GM18951 (cell line): Measurements from ENCODE around the gene FSTL5.

Experiments
- POLR2A ChIP-seq: IDR thresholded peaks from 4 replicates; pipeline ENCODE4 v1.6.1; 2011; ENCODE audit warnings: mild to moderate bottlenecking; ENCODE audit not compliant: insufficient read length, insufficient read depth; ENCODE audit errors: extremely low read depth
- in situ Hi-C: fragments of 300-500 bp; cut with MboI; formaldehyde crosslinking; loops from one replicate; pipeline ENCODE4 v1.12.0; 2022; ENCODE audit warnings: low sequenced_read_pairs, mixed read lengths, inconsistent platforms; ENCODE audit not compliant: unreplicated experiment

The FSTL5 gene

DNA sequence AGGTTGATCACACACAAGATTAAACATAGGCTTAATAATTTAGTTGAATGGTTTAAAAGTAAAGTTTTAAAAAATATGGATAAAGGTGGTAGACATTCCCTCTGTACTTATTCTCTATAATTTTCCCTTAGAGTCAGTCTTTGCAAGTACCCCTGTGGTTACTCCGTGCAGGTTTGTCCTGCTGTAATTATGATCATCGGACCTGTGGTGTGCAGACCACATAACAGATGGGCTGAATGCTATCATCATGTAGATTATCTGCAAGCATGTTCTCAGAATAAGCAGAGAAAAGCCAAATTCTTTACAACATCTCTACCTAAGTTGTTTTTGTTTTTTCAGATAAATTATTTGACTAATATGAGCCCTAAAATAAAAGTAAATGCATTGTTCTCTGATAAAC lies 146.8 kb downstream of the FSTL5 start:
- no peak for TF ChIP-seq POLR2A
- in situ Hi-C loops = no loop called here

DNA sequence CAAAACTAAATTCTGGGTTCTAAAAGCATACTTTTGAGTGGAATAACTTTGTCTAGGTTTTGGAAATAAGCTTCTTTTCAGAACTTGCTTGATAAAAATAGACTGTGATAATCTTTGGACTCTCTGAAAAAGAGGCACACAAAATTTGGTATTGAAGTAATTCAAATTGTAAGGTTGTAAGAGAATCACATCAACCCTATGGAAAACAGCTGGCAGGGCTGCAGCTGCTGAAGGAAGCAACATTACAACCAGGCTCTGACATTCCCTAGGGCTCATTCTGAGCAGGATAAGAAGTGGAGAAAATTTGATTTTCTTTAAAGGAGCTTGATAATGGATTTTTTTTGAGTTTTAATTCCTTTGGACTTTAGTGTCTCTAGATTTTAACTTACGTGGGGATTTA lies 147.6 kb downstream of the FSTL5 start:
- TF ChIP-seq POLR2A = no peak
- in situ Hi-C loops = no loop called here

DNA sequence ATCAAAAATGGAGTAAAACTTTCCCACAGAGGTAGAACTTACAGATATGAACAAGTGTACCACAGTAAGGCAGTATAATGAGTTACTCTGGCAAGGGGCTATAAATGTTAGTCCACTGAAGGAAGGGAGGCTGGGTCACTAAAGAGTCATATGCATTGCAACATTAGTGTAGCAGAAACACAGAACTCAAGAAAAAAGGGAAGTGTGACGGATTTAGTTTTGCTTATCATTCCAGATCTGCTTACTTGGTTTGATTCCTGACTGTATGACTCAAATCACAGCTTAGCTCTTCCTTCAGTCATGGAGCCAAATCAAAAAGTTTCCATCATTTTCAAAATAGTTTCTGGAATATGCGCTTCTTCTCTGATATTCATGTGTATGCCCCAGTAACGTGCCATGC lies 148.7 kb downstream of the FSTL5 start:
- in situ Hi-C loops = no loop called here
- TF ChIP-seq POLR2A = no peak

DNA sequence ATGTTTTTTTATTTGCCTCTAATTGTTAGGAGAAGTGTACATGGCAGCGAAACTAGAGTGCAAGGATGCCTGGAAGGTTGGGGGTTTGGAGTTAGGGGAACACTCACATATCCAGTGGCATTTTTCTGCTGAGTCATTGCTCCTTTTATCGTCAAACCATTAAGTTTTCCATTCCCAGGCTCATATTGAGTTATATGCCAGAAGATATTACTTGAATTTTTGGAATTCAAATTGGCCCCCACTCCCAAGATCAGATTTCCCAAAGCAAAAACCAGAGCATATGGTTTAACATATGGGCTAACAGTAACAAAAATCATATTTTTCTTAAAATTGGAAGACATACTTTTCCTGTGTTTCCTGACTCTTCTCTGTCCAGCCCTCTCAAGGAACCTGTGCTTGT lies 152.7 kb downstream of the FSTL5 start:
- in situ Hi-C loops = no loop called here
- TF ChIP-seq POLR2A = no peak

DNA sequence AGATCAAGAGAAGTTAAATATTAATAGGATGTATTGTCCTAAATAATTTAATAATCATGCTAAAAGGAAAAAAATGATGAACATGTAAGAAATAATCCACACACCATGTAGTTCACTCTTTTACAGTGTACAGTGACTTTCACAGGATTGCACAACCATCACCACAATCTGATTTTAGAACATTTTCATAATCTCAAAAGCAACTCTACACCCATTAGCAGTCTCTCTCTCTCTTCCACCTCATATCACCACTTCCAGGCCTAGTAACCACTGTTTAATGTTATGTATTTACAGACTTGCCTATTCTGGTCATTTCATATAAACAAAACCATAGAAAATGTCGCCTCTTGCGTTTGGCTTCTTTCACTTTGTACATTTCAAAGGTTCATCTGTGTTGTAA lies 153.4 kb downstream of the FSTL5 start:
- in situ Hi-C loops = no loop called here

DNA sequence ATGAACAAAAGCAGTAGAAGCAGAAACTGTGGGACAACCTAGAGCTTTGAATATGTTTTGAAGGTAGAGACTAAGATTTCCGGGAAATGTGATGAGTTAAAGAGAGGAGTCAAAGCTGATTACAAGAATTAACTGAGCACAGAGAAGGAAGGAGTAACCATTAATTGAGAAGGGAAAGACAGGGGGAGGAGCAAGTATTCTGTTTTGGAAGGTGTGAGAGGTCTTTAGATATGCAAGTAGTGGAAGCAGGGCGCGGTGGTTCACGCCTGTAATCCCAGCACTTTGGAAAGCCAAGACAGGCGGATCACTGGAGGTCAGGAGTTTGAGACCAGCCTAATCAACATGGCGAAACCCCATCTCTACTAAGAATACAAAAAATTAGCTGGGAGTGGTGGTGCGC lies 171.5 kb downstream of the FSTL5 start:
- TF ChIP-seq POLR2A = no peak
- in situ Hi-C loops = no loop called here

More for the DNA sequence above, 153.4 kb downstream of the FSTL5 start:
- no peak for TF ChIP-seq POLR2A

DNA sequence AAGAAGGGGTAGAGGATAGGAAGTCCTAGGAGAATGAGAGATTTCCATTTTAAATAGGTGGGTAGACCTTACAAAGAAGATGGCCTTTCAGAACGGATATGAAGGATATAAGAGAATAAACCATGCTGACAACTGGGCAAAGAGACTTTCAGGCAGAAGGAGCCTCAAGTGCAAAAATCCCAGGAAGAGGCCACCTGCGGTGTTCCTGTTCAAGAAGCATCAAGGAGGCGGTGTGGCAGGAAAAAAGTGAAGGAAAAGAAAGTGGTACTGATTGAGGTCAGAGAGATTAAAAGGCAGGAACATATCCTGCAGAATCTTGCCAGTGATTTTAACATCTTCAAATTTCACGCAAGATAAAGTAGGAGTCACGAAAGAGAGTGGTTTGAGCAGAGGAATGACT lies 172.0 kb downstream of the FSTL5 start:
- no peak for TF ChIP-seq POLR2A
- in situ Hi-C loops = no loop called here

DNA sequence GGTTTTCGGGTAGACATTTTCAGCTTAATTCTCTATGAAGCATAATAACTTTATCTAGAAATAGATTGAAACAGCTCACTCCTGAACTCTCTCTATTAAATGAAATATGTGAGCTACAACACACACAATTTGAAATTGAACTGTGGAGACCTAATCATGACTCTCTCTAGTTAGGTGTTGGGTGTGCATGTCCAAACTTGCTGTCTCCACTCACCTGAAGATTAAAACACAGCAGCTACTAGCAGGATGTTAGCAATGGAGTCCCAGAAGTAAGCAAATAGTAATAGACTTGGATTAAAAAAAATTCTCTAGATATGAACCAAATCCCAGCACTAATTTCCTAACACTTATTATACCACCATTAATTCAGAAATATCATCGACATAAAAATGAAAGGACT lies 173.1 kb downstream of the FSTL5 start:
- in situ Hi-C loops = no loop called here
- no peak for TF ChIP-seq POLR2A

DNA sequence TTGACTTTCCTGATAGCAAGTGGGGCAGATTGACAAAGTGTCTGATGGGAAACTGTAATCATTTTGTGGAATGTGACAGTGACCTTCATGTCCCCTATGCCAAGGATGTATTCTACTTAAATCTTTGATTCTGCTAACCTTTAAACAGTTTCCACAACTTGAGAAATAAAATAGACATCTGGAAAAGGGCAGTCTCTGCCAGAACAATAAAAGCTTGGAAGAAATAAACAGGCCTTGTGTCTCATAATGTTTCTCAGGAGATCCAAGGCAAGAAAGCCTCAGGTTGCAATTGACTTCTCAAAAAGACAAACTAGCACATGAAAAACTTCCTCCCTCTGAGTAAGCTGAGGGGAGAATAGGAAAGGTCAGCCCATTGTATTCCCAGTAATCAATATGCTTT lies 174.9 kb downstream of the FSTL5 start:
- in situ Hi-C loops = no loop called here
- no peak for TF ChIP-seq POLR2A

DNA sequence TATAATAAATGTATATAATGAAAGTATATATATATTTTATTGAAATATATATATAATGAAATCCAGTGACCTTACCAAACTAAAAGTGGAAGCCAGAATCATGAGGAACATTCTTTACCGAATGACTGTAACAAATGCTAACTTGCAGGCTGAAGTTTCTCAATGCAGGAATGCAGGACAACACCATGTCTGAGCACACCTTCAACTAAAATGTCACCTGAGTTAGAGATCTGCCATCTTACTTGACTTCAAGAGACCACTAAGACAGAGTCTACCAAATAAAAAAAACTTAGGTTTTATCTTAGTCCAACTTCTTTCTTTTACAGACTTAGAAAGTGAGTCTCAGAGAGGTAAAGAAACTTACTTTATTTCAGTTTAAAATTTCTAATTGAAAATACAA lies 176.2 kb downstream of the FSTL5 start:
- TF ChIP-seq POLR2A = no peak
- in situ Hi-C loops = no loop called here

DNA sequence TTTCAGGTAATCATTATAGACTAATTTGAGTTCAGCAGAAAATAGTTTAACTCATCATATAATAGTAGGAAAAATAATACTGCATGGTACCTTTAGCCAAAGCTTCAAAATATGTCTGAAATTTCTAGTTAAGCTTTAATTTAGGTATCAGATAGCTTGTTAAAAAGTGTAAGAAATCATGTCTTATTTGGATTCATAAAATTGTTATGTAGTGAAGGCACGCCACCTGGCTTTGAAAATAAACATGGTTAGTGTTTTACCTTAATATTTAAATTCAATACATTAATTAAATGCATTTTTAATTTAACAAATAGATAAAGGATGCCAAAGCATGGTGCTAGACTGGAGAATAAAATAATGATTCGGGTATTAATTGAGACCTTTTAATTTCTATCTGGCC lies 211.4 kb downstream of the FSTL5 start:
- in situ Hi-C loops = no loop called here

DNA sequence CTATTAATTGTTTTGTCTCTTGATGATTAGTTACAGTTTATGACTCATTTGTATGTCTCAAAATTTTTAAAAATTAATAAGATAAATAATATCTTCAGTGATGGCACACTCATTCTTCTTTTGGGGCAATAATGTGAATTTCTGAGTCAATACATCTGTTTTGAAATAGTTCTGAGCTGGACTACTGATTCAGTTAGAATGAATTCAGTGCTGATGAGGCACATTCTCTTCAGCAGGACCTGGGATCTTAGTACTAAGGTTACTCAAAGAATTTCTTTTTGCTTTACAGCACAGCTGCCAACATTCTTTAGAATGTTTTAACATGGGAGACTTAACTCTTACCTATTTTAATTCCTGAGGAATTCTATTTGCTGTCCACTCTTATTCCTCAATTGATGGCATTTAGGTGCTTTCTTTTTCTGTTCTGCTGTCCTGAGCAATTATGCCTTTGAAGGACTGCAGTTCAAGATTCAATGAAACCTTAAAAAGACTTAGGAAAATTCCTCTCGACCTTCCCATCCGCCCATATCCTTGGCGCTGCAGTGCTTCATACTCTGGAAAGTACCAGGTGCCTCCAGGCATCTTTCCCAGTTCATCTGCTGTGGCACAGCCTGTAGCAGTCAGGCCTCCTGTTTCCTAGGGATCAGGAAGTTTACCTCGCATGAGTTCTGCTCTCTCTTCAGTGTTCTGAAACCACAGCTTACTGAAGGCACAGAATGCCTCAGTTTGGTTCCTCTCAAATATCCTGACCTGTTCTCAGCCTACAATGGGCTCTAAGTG lies 213.7 kb downstream of the FSTL5 start:
- TF ChIP-seq POLR2A = no peak
- in situ Hi-C loops = no loop called here

More for the DNA sequence above, 211.4 kb downstream of the FSTL5 start:
- TF ChIP-seq POLR2A = no peak

DNA sequence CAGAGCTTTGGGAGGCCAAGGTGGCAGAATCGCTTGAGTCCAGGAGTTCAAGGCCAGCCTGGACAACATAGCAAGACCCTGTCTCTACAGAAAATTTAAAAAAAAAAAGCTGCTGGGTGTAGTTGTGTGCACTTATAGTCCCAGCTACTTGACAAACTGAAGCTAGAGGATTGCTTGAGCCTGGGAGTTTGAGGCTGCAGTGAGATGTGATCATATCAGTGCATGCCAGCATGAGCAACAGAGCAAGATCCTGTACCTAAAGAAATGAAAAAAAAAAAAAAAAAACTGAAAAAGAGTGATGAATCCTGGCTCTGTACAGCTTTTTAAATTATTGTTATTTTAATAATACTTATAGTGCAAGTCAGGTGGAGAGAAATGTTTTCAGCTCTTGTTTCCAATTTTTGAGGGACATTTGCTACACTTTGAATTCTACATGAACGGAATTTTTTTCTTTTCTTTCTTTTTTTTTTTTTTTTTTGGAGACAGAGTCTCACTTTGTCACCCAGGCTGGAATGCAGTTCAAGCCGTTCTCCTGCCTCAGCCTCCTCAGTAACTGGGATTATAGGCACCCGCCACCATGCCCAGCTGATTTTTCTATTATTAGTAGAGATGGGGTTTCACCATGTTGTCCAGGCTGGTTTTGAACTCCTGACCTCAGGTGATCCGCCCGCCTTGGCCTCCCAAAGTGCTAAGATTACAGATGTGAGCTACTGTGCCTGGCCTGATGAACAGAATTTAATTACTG lies 215.6 kb downstream of the FSTL5 start:
- in situ Hi-C loops = no loop called here
- no peak for TF ChIP-seq POLR2A

DNA sequence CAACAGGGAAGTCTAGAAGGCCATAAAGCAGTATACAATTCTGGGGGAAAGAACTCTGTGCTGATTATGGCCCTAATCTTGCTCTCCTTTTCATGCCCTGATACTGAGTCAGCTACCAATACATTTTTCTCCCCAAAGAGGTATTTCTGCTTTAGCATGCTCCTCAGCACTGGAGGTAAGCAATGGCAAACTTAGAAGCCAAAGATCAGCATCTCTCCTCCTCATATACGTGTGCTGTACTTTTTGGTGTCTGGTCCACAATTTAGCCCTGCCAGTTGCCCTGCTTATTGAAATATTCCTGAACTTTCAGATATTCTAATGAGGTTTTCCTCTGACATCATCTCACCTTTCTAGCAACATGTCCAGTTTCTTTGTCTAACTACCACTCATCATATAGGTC lies 226.2 kb downstream of the FSTL5 start:
- TF ChIP-seq POLR2A = no peak
- in situ Hi-C loops = no loop called here
